Transverse colon (tissue), 4 donors: ENCODE results near the gene ZNF407. TPM values are rescaled to one million over a fixed set of nuclear protein-coding genes. Genes with fewer than 3 reads are reported as not detected.

ENCODE experiments used
- DNase-seq: peaks from one replicate; pipeline ENCODE4 v3.0.0-alpha.2; 2019
- H3K27ac ChIP-seq, 4 donors: fragments of 200-600 bp; sonication (generic); 2 replicates each; pipeline ENCODE4 v1.5.1; 2016 to 2018; ENCODE audit warnings: inconsistent platforms in 4 of 4
- H3K27me3 ChIP-seq: fragments of 200-600 bp; sonication (generic); 2 replicates; pipeline ENCODE4 v1.5.1; 2017; ENCODE audit warnings: inconsistent platforms
- H3K36me3 ChIP-seq, 4 donors: fragments of 200-600 bp; sonication (generic); 2 replicates each; pipeline ENCODE4 v1.5.1; 2017 to 2019; ENCODE audit warnings: inconsistent platforms in 4 of 4
- H3K4me1 ChIP-seq, 4 donors: fragments of 200-600 bp; sonication (generic); 2 replicates each; pipeline ENCODE4 v1.5.1; 2017 to 2020; ENCODE audit warnings: inconsistent platforms in 4 of 4
- H3K4me3 ChIP-seq, 4 donors: fragments of 200-600 bp; sonication (generic); 1 replicate in 1 of 4; 2 replicates in 3 of 4; pipeline versions ENCODE4 v1.5.1 to v1.6.1; 2017 to 2019; ENCODE audit warnings: inconsistent platforms in 4 of 4
- H3K9me3 ChIP-seq, 2 donors: fragments of 200-600 bp; sonication (generic); 2 replicates each; pipeline ENCODE4 v1.5.1; 2017 to 2019; ENCODE audit warnings: inconsistent platforms in 2 of 2
- EP300 ChIP-seq: sonication (generic); formaldehyde crosslinking; IDR thresholded peaks from one replicate; pipeline ENCODE4 v1.6.1; 2017; ENCODE audit warnings: antibody characterized with exemption, low read depth
- POLR2A ChIP-seq: fragments of 450-650 bp; IDR thresholded peaks from one replicate; pipeline ENCODE4 v1.6.1; 2016; ENCODE audit warnings: antibody characterized with exemption, mild to moderate bottlenecking, moderate library complexity
- POLR2AphosphoS5 ChIP-seq, 3 donors: sonication (generic); formaldehyde crosslinking; IDR thresholded peaks; one replicate each; pipeline ENCODE4 v1.6.1; 2016; ENCODE audit warnings: antibody characterized with exemption in 3 of 3
- WGBS, 2 donors: methylation state at CpG; one replicate each; pipeline ENCODE4 v1.1.5; 2018; ENCODE audit warnings: low coverage in 1 of 2; 5-methylcytosine and 5-hydroxymethylcytosine counted together
- in situ Hi-C, 4 donors: fragments of 200-750 bp; cut with MboI; loops; one replicate each; pipeline versions ENCODE4 v1.15.0 to v1.15.1; 2017; ENCODE audit warnings: low sequenced_read_pairs in 3 of 4, low pct_ligation_motif_present in 1 of 4, low pct_unique_long_range_greater_than_20kb in 1 of 4
- intact Hi-C: fragments of 100-400 bp; cut with DNase I; formaldehyde crosslinking; loops from one replicate; pipeline ENCODE4 v1.15.1; 2023; ENCODE audit warnings: low total_unique reads
- total RNA-seq, 4 donors: library from RNA; depleted of rRNA; stranded (reverse); fragments of >200 nt; gene quantifications; one replicate each; pipeline ENCODE4 v1.1.0, GENCODE V29; 2016
- TF ChIP-seq, protein P1 (sequence below), 5 experiments: fragments of 200-600 bp in 3 of 5; fragments of 450-650 bp in 2 of 5; sonication (generic) in 3 of 5; IDR thresholded peaks; 1 replicate in 2 of 5; 2 replicates in 3 of 5; pipeline ENCODE4 v1.5.1; 2016 to 2017; ENCODE audit warnings: antibody characterized with exemption in 5 of 5, inconsistent platforms in 3 of 5, mild to moderate bottlenecking in 2 of 5, moderate library complexity in 1 of 5

ZNF407 gene
- total RNA-seq, 4 donors from 2014 or later = 13.5 to 24.1 (median 20.1) TPM

GRCh38 chr18:74834424-74835309 lies 237.0 kb downstream of the ZNF407 start:
- WGBS, 2 donors = 78 to 90% methylated on average over 4 to 9 of the region's 9 CpGs
- Histone ChIP-seq H3K4me3 (no peak overlapping the region), H3K9me3 (no peaks in the 10 kb centered on the region), H3K36me3 (no peaks in the 10 kb centered on the region), H3K27me3 (no peaks in the 10 kb centered on the region), H3K4me1 (peaks cover 0 to 7% (median 3%) of the 10 kb centered on the region in 4 donors), H3K27ac (no peak overlapping the region)
- intact Hi-C loops (no loop called here), in situ Hi-C loops (no loop called here)
- DNase-seq = no peak
- TF ChIP-seq POLR2AphosphoS5 (IDR thresholded peaks at IDR 0.05) = no peak

DNA sequence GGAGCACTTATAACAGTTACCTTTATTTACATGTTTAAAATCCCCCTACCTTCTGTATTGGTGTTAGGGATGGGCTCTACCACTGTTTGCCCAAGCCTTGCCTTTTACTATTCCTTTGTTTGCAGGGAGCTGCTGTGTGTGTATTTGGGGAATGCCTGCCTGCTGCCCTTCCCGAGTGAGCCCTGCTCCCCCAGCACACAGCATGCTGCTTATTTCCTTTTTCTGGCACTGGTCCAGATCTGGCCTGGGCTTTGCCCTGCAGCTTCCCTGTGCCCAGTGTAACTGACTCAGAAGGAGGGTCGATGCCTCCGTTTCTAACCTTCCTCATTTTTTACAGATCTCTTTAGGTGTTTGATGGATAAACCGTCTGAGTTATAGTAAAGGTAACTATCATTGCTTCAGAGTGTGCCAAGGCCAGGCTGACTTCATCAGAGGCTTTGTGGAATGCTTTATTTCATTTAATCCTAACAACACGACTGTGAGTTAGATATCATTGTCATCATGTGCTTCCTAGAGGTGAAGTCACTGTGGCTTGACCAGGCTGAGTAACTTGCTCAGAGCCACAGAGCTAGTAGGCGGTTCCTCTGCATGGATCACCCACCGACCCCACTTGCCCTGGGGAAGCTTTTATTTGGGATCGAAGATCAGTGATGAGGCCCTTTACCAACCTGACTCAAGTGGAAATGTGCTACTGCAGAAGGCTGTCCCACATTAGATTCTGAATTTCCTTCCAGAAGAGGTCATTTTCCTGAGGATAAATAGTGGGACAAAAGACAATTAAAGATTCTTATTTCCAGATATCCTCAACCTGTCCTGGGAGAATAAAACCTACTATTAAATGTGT lies 238.8 kb downstream of the ZNF407 start:
- Histone ChIP-seq H3K4me3 (no peak overlapping the region), H3K4me1 (peaks cover 0 to 7% (median 3%) of the 10 kb centered on the region in 4 donors), H3K36me3 (no peaks in the 10 kb centered on the region), H3K9me3 (no peaks in the 10 kb centered on the region), H3K27ac (no peak overlapping the region), H3K27me3 (no peaks in the 10 kb centered on the region)
- intact Hi-C loops (no loop called here), in situ Hi-C loops (no loop called here)
- peak; percentile 25 for DNase-seq
- TF ChIP-seq POLR2AphosphoS5 (IDR thresholded peaks at IDR 0.05) (no peak), POLR2A (no peak), EP300 (no peak)
- TF ChIP-seq, protein P1, sequence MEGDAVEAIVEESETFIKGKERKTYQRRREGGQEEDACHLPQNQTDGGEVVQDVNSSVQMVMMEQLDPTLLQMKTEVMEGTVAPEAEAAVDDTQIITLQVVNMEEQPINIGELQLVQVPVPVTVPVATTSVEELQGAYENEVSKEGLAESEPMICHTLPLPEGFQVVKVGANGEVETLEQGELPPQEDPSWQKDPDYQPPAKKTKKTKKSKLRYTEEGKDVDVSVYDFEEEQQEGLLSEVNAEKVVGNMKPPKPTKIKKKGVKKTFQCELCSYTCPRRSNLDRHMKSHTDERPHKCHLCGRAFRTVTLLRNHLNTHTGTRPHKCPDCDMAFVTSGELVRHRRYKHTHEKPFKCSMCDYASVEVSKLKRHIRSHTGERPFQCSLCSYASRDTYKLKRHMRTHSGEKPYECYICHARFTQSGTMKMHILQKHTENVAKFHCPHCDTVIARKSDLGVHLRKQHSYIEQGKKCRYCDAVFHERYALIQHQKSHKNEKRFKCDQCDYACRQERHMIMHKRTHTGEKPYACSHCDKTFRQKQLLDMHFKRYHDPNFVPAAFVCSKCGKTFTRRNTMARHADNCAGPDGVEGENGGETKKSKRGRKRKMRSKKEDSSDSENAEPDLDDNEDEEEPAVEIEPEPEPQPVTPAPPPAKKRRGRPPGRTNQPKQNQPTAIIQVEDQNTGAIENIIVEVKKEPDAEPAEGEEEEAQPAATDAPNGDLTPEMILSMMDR (IDR thresholded peaks at IDR 0.05) = no peak
- 56% methylated on average over 8 of the region's 8 CpGs; no CpG with 5 or more reads in 1 of the 2 donors for WGBS, 2 donors

GRCh38 chr18:74840492-74841167 lies 243.0 kb downstream of the ZNF407 start:
- no peaks in the 10 kb centered on the region for H3K27me3 ChIP-seq
- intact Hi-C loops = no loop called here
- no peak for DNase-seq
- peaks cover 0 to 7% (median 3%) of the 10 kb centered on the region in 4 donors for H3K4me1 ChIP-seq
- in situ Hi-C loops = no loop called here
- 74 to 93% methylated on average over 3 to 7 of the region's 7 CpGs for WGBS, 2 donors
- no peak overlapping the region for H3K4me3 ChIP-seq
- TF ChIP-seq POLR2A (no peak), EP300 (no peak), POLR2AphosphoS5 (IDR thresholded peaks at IDR 0.05) (no peak)
- TF ChIP-seq, protein P1 (IDR thresholded peaks at IDR 0.05) = no peak
- H3K36me3 ChIP-seq = no peaks in the 10 kb centered on the region
- H3K27ac ChIP-seq = no peak overlapping the region
- no peaks in the 10 kb centered on the region for H3K9me3 ChIP-seq

DNA sequence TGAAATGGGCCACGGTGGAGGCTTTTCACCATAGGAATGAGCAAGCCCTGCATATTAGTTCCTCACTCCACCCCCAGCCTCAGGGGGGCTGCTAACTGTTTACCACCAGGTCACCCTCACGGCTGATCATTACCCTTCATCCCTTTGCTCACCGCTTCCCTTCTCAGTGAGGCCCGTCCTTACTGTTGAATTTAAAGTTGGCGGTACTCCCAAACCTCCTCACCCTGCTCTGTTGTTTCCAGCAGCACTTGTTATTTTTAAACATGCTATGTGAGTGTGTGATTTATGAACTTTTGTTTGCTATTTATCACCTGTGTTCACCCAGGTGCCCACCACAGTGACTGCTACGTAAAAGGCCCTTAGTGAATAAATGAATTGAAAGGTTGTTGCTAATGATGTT lies 243.6 kb downstream of the ZNF407 start:
- H3K27ac ChIP-seq = no peak overlapping the region

More for the DNA sequence above, 243.6 kb downstream of the ZNF407 start:
- no peaks in the 10 kb centered on the region for H3K36me3 ChIP-seq
- no peaks in the 10 kb centered on the region for H3K27me3 ChIP-seq
- no peak for DNase-seq
- intact Hi-C loops = no loop called here
- TF ChIP-seq POLR2AphosphoS5 (IDR thresholded peaks at IDR 0.05) (no peak), POLR2A (no peak), EP300 (no peak)
- TF ChIP-seq, protein P1 (IDR thresholded peaks at IDR 0.05) = no peak
- peaks cover 0 to 4% (median 1%) of the 10 kb centered on the region in 4 donors for H3K4me1 ChIP-seq
- in situ Hi-C loops = no loop called here
- H3K4me3 ChIP-seq = no peak overlapping the region
- H3K9me3 ChIP-seq = no peaks in the 10 kb centered on the region
- WGBS, 2 donors = 87 to 100% methylated on average over 5 to 6 of the region's 6 CpGs
